Testis (tissue), 3 donors: ENCODE results near the gene RBM48. TPM values are rescaled to one million over a fixed set of nuclear protein-coding genes. Genes with fewer than 3 reads are reported as not detected.

ENCODE experiments used
- DNase-seq: peaks from one replicate; pipeline ENCODE4 v3.0.0-alpha.2; 2019
- H3K27ac ChIP-seq, 2 donors: fragments of 200-600 bp; sonication (generic); one replicate each; pipeline ENCODE4 v1.5.1; 2019
- H3K27me3 ChIP-seq: fragments of 200-600 bp; sonication (generic); one replicate; pipeline ENCODE4 v1.5.1; 2019
- H3K36me3 ChIP-seq: fragments of 200-600 bp; sonication (generic); one replicate; pipeline ENCODE4 v1.5.1; 2017; ENCODE audit warnings: low read depth; ENCODE audit errors: missing control alignments
- H3K4me1 ChIP-seq: fragments of 200-600 bp; sonication (generic); one replicate; pipeline ENCODE4 v1.5.1; 2019
- H3K4me3 ChIP-seq, 2 donors: fragments of 200-600 bp; sonication (generic); one replicate each; pipeline ENCODE4 v1.5.1; 2017 to 2019
- H3K9me3 ChIP-seq: fragments of 200-600 bp; sonication (generic); one replicate; pipeline ENCODE4 v1.5.1; 2017
- POLR2A ChIP-seq: fragments of 450-650 bp; IDR thresholded peaks from one replicate; pipeline ENCODE4 v1.6.1; 2017; ENCODE audit warnings: antibody characterized with exemption, mild to moderate bottlenecking, moderate library complexity
- WGBS, 2 donors: methylation state at CpG; one replicate each; pipeline ENCODE4 v1.1.5; 2018; 5-methylcytosine and 5-hydroxymethylcytosine counted together
- intact Hi-C: fragments of 100-400 bp; cut with DNase I; formaldehyde crosslinking; loops from one replicate; pipeline ENCODE4 v1.15.1; 2023; ENCODE audit warnings: low total_unique reads
- polyA plus RNA-seq: library from polyadenylated mRNA; stranded (reverse); fragments of 350-450 nt; fragmentation: Illumina TruSeq; extraction: RNeasy Lipid Tissue Mini Kit (QIAGEN cat#74804); gene quantifications from one replicate; pipeline ENCODE4 v1.2.3, GENCODE V29; 2014; ENCODE audit warnings: low read depth, low replicate concordance; ENCODE audit not compliant: insufficient read depth
- total RNA-seq, 2 donors: library from RNA; depleted of rRNA; stranded (reverse); fragments of >200 nt; gene quantifications; one replicate each; pipeline ENCODE4 v1.2.3, GENCODE V29; 2016
- TF ChIP-seq, protein P1 (sequence below), 3 experiments: fragments of 450-650 bp in 2 of 3; fragments of 200-600 bp in 1 of 3; sonication (generic) in 1 of 3; IDR thresholded peaks; one replicate each; pipeline ENCODE4 v1.5.1; 2016 to 2019; ENCODE audit warnings: antibody characterized with exemption in 3 of 3, mild to moderate bottlenecking in 2 of 3, moderate library complexity in 1 of 3

RBM48 gene
- total and polyA plus RNA-seq, 3 donors from 2014 or later = 20.3 to 22.5 (median 20.5) TPM

DNA sequence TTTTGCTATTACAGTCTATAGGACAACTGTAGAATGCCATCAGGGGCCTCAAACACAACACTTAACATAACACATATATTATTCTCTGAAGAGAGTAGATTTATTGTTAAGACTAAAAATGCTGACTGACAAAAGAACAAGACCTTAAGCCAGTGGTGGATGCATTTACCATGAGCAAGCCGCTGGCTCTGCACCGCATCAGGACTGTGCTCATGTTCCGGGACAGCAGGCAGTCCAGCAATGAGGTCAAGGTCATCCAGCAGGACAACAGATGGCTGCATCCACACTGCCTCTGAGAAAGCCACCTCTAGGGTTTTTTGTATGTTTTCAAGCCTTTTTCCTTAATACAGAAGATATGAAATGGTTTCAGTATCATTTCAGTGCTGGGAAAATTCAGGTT is 24.0 kb upstream of the RBM48 start:
- peak; percentile 83 for DNase-seq
- WGBS, 2 donors = 34 to 39% methylated on average over 3 of the region's 3 CpGs
- H3K4me1 ChIP-seq = peaks cover 9% of the 10 kb centered on the region
- H3K9me3 ChIP-seq = no peaks in the 10 kb centered on the region
- no peak overlapping the region for H3K4me3 ChIP-seq
- no peaks in the 10 kb centered on the region for H3K27me3 ChIP-seq
- no peaks in the 10 kb centered on the region for H3K36me3 ChIP-seq
- H3K27ac ChIP-seq = peak overlapping the region in 1 of 2 donors; percentile 8
- intact Hi-C loops = no loop called here
- TF ChIP-seq, protein P1, sequence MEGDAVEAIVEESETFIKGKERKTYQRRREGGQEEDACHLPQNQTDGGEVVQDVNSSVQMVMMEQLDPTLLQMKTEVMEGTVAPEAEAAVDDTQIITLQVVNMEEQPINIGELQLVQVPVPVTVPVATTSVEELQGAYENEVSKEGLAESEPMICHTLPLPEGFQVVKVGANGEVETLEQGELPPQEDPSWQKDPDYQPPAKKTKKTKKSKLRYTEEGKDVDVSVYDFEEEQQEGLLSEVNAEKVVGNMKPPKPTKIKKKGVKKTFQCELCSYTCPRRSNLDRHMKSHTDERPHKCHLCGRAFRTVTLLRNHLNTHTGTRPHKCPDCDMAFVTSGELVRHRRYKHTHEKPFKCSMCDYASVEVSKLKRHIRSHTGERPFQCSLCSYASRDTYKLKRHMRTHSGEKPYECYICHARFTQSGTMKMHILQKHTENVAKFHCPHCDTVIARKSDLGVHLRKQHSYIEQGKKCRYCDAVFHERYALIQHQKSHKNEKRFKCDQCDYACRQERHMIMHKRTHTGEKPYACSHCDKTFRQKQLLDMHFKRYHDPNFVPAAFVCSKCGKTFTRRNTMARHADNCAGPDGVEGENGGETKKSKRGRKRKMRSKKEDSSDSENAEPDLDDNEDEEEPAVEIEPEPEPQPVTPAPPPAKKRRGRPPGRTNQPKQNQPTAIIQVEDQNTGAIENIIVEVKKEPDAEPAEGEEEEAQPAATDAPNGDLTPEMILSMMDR (IDR thresholded peaks at IDR 0.05) = no peak
- no peak for TF ChIP-seq POLR2A

DNA sequence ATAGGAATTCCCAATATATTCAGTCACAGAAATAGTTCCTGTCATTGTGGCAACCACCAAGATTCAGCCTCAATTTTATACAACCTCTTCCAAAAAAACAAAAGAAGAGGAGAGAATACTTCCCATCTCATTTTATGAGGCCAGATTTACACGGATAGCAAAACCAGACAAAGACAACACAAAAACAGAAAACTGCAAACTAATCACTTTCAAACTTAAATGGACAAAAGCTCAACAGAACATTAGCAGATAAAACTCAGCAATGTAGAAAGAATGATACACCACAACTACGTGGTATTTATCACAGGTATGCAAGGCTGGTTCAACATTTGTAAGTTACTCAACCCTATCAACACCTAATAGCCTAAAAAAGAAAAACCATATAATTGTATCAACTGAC is 22.2 kb upstream of the RBM48 start:
- TF ChIP-seq POLR2A = no peak
- TF ChIP-seq, protein P1 (IDR thresholded peaks at IDR 0.05) = no peak
- Histone ChIP-seq H3K27me3 (no peaks in the 10 kb centered on the region), H3K9me3 (no peaks in the 10 kb centered on the region), H3K4me3 (no peak overlapping the region), H3K4me1 (peaks cover 9% of the 10 kb centered on the region), H3K36me3 (no peaks in the 10 kb centered on the region), H3K27ac (no peak overlapping the region)
- WGBS, 2 donors = 75% methylated on average over 2 of the region's 2 CpGs
- intact Hi-C loops = no loop called here
- DNase-seq = no peak

DNA sequence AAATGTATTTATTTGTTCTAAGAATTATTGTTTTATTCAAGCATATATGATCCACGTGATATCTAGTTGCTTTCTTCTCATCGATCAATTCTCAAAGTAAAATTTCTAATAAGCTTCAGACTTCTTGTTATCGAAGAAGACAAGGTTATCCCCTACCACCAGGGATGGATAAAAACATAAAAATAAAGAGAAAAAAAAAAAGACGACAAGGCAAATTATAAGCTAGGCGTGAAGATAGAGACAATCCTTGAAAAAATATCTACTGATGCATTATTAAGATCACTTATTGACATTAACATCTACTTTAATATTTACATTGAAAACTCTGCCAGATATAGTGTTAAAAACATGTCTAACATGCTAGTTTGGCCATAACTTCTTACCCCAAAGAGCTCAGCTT is 19.6 kb upstream of the RBM48 start:
- Histone ChIP-seq H3K36me3 (no peaks in the 10 kb centered on the region), H3K4me1 (peaks cover 9% of the 10 kb centered on the region), H3K27ac (no peak overlapping the region), H3K4me3 (no peak overlapping the region), H3K27me3 (no peaks in the 10 kb centered on the region), H3K9me3 (no peaks in the 10 kb centered on the region)
- TF ChIP-seq, protein P1 (IDR thresholded peaks at IDR 0.05) = no peak
- no peak for TF ChIP-seq POLR2A
- DNase-seq = no peak
- intact Hi-C loops = no loop called here
- WGBS, 2 donors = 90 to 97% methylated on average over 5 of the region's 5 CpGs

DNA sequence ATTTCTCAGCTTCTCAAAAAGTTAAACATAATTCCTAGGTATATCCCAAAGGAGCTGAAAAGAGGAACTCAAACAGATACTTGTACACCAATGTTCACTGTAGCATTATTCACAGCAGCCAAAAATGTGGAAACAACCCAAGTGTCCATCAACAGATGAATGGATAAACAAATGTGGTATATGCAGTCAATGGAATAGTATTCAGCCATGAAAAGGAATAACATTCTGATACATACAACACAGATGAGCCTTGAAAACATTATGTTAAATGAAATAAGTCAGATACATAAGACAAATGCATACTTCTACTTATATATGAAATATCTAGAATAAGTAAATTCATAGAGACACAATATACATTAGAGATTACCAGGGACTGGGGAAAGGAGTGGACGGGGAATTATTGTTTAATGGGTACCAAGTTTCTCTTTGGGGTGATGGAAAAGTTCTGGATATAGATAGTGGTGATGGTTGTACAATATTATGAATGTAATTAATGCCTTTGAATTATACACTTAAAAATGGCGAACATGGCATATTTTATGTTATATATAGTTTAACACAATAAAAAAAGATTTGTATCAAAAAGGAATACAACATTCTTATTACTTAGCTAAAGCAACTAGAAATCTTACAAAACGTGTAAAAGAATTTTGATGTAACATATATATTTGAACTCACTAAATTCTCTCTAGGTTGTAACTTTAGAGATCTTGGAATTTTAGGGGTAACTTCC is 15.3 kb upstream of the RBM48 start:
- H3K27me3 ChIP-seq = no peaks in the 10 kb centered on the region
- intact Hi-C loops = no loop called here

More for the DNA sequence above, 15.3 kb upstream of the RBM48 start:
- Histone ChIP-seq H3K9me3 (no peaks in the 10 kb centered on the region), H3K4me3 (no peak overlapping the region), H3K36me3 (no peaks in the 10 kb centered on the region), H3K27ac (no peak overlapping the region), H3K4me1 (no peaks in the 10 kb centered on the region)
- TF ChIP-seq POLR2A = no peak
- TF ChIP-seq, protein P1 (IDR thresholded peaks at IDR 0.05) = no peak
- DNase-seq = no peak
- WGBS, 2 donors = 58 to 77% methylated on average over 3 of the region's 3 CpGs
